Activated B cell treated with CpG ODN at 0.5 μM for 24 hours (primary cell): ENCODE data around the gene FZD2. TPM values are rescaled to one million over a fixed set of nuclear protein-coding genes. Genes with fewer than 3 reads are reported as not detected.

ENCODE experiments used
- ATAC-seq: fragments of 200-7000 bp; cut with Tn5 transposase; one replicate; pipeline ENCODE4 v1.10.0; 2021; ENCODE audit warnings: low read depth, mild to moderate bottlenecking, moderate library complexity
- CTCF ChIA-PET: fragments of 350-600 bp; sonication (Branson Sonifier 250); formaldehyde crosslinking; loops from one replicate; lab custom pipeline; 2021; ENCODE audit warnings: antibody characterized with exemption; lab: Charles Lee
- POLR2A ChIA-PET: fragments of 350-600 bp; sonication (Branson Sonifier 250); formaldehyde crosslinking; loops from one replicate; lab custom pipeline; 2021; ENCODE audit warnings: antibody characterized with exemption; lab: Charles Lee
- DNase-seq: peaks from one replicate; pipeline ENCODE4 v3.0.0; 2022
- H3K27ac Mint-ChIP-seq: one replicate; pipeline ENCODE4 v1.8.0; 2020; ENCODE audit warnings: mixed read lengths
- H3K27me3 Mint-ChIP-seq: one replicate; pipeline ENCODE4 v1.8.0; 2021; ENCODE audit warnings: mixed read lengths
- H3K36me3 Mint-ChIP-seq: one replicate; pipeline ENCODE4 v1.8.0; 2021; ENCODE audit warnings: low read depth, mixed read lengths
- H3K4me1 Mint-ChIP-seq: one replicate; pipeline ENCODE4 v1.8.0; 2021; ENCODE audit warnings: mixed read lengths
- H3K4me3 Mint-ChIP-seq: one replicate; pipeline ENCODE4 v1.8.0; 2020; ENCODE audit warnings: mild to moderate bottlenecking, mixed read lengths
- H3K9me3 Mint-ChIP-seq: one replicate; pipeline ENCODE4 v1.8.0; 2020; ENCODE audit warnings: mixed read lengths
- intact Hi-C: fragments of 100-400 bp; cut with micrococcal nuclease; formaldehyde crosslinking; loops from one replicate; pipeline ENCODE4 v1.15.1; 2024
- total RNA-seq: library from RNA; stranded (reverse); gene quantifications from 2 replicates; pipeline ENCODE4 v1.2.3, GENCODE V29; 2022
- TF ChIP-seq, protein P1 (sequence below): fragments of 200-600 bp; IDR thresholded peaks from one replicate; pipeline ENCODE4 v1.8.0; 2022; ENCODE audit warnings: antibody characterized with exemption, mild to moderate bottlenecking

FZD2 gene
- total RNA-seq, 1 donor from 2014 or later: 0.91 TPM

DNA sequence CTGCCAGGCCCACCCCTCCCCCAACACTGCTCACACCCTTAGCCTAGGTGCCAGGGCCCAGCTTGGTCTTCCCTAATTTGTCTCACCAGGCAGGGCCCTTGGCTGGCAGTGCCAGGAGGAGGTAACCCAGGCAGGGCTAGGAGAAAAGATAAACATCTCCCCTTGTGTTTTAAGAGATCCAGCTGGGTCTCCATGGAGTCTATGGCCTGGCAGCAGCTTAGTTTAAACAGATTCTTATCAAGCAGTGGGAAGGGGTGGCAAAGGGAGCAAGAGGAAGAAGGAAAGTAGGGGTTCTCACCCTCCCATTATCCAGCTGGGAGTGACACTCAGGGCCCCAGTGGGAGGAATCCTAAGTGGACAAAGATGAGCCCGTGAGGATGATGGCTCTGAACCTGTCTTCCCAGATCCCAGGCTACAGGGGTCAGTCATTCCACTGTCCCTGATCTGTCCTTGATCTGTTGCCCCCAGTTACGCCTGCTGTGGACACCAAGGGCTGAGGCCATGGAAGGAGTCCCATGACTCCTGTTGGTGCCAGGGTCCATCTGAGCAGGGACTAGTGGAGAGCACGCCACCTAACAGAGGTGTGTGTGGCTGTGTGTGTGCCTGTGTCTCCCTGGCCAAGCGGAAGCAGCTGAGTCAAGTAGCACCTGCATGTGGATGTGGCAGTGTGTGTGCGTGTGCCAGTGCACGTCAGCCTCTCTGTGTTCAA, 51.6 kb downstream of the FZD2 start:
- ChIA-PET CTCF (interaction anchor here (0.6 kb wide), 1 partner anchor 76 kb away, joined by 4 read pairs; no protein-coding TSS in a partner anchor), POLR2A (no interaction called here)
- Mint-ChIP-seq H3K27ac (no peak overlapping the region), H3K9me3 (no peaks in the 10 kb centered on the region), H3K4me3 (no peak overlapping the region), H3K27me3 (peaks cover 17% of the 10 kb centered on the region), H3K4me1 (peaks cover under 1% of the 10 kb centered on the region), H3K36me3 (no peaks in the 10 kb centered on the region)
- TF ChIP-seq, protein P1, sequence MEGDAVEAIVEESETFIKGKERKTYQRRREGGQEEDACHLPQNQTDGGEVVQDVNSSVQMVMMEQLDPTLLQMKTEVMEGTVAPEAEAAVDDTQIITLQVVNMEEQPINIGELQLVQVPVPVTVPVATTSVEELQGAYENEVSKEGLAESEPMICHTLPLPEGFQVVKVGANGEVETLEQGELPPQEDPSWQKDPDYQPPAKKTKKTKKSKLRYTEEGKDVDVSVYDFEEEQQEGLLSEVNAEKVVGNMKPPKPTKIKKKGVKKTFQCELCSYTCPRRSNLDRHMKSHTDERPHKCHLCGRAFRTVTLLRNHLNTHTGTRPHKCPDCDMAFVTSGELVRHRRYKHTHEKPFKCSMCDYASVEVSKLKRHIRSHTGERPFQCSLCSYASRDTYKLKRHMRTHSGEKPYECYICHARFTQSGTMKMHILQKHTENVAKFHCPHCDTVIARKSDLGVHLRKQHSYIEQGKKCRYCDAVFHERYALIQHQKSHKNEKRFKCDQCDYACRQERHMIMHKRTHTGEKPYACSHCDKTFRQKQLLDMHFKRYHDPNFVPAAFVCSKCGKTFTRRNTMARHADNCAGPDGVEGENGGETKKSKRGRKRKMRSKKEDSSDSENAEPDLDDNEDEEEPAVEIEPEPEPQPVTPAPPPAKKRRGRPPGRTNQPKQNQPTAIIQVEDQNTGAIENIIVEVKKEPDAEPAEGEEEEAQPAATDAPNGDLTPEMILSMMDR: no peak
- ATAC-seq (no peak), DNase-seq (no peak)
- intact Hi-C loops: no loop called here

DNA sequence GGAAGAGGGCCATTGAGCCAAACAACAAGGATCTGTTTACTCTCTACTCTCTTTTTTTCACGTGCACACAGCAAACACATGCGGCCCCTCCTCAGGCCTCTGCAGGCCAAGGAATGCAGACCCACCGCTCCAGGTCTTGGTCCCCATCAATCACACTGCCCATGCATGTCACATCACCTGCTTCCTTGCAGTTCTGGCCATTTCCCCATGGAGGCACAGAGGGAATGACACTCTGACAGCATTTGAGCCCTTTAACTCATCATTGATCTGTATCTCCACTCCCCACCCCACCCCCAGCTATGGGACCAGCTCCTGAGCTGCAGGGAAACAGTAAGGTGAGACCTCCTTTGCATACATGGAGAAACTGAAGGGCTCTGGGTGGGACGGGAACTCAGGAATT, 53.0 kb downstream of the FZD2 start:
- Mint-ChIP-seq H3K36me3 (no peaks in the 10 kb centered on the region), H3K27ac (no peak overlapping the region), H3K4me1 (peaks cover 9% of the 10 kb centered on the region), H3K27me3 (peaks cover 17% of the 10 kb centered on the region), H3K9me3 (no peaks in the 10 kb centered on the region), H3K4me3 (no peak overlapping the region)
- ChIA-PET CTCF (no interaction called here), POLR2A (no interaction called here)
- intact Hi-C loops: no loop called here
- DNase-seq (no peak), ATAC-seq (no peak)
- TF ChIP-seq, protein P1: no peak

Other genes starting within 250 kb of the FZD2 start
- 0.07 and 0.17 TPM in 2 replicates for gene RUNDC3A, start 248.9 kb upstream of the FZD2 start, total RNA-seq
- gene SLC25A39, start 232.7 kb upstream of the FZD2 start, total RNA-seq: 119 and 129 TPM in 2 replicates
- gene GRN, start 212.2 kb upstream of the FZD2 start, total RNA-seq: 229 and 250 TPM in 2 replicates
- gene FAM171A2, start 193.6 kb upstream of the FZD2 start, total RNA-seq: 0.49 and 0.75 TPM in 2 replicates
- gene ITGA2B, start 167.8 kb upstream of the FZD2 start, total RNA-seq: not detected in 2 replicates
- gene GPATCH8, start 54.1 kb upstream of the FZD2 start, total RNA-seq: 62.2 and 64.5 TPM in 2 replicates
- gene MEIOC, start 99.0 kb downstream of the FZD2 start, total RNA-seq: 0.24 and 0.91 TPM in 2 replicates
- gene CCDC43, start 132.3 kb downstream of the FZD2 start, total RNA-seq: 20.1 and 22.4 TPM in 2 replicates
- gene DBF4B, start 151.2 kb downstream of the FZD2 start, total RNA-seq: 10.3 and 13.8 TPM in 2 replicates
- 0.09 and 0.10 TPM in 2 replicates for gene ADAM11, start 201.5 kb downstream of the FZD2 start, total RNA-seq